Uterus (tissue), 4 donors: ENCODE results near the gene RAB6B. TPM values are rescaled to one million over a fixed set of nuclear protein-coding genes. Genes with fewer than 3 reads are reported as not detected.

Experiments
- DNase-seq, 2 donors: peaks; one replicate each; pipeline ENCODE4 v3.0.0-alpha.2; 2019 to 2020
- H3K27ac ChIP-seq, 2 donors: fragments of 200-600 bp; sonication (generic); 1 replicate in 1 of 2; 2 replicates in 1 of 2; pipeline ENCODE4 v1.5.1; 2016 to 2018
- H3K27me3 ChIP-seq, 2 donors: fragments of 200-600 bp; sonication (generic); one replicate each; pipeline ENCODE4 v1.5.1; 2018 to 2019; ENCODE audit warnings: control low read depth in 1 of 2
- H3K36me3 ChIP-seq, 2 donors: fragments of 200-600 bp; sonication (generic); one replicate each; pipeline ENCODE4 v1.5.1; 2019; ENCODE audit warnings: control low read depth in 1 of 2
- H3K4me1 ChIP-seq, 2 donors: fragments of 200-600 bp; sonication (generic); one replicate each; pipeline ENCODE4 v1.5.1; 2018 to 2019; ENCODE audit warnings: control low read depth in 1 of 2
- H3K4me3 ChIP-seq, 2 donors: fragments of 200-600 bp; sonication (generic); 1 replicate in 1 of 2; 2 replicates in 1 of 2; pipeline ENCODE4 v1.5.1; 2018 to 2019; ENCODE audit warnings: mild to moderate bottlenecking in 1 of 2
- H3K9me3 ChIP-seq, 2 donors: fragments of 200-600 bp; sonication (generic); one replicate each; pipeline ENCODE4 v1.5.1; 2019; ENCODE audit warnings: control low read depth in 1 of 2
- POLR2A ChIP-seq, 2 donors: fragments of 450-650 bp; IDR thresholded peaks; one replicate each; pipeline ENCODE4 v1.6.1; 2016; ENCODE audit warnings: antibody characterized with exemption in 2 of 2, mild to moderate bottlenecking in 1 of 2, moderate library complexity in 1 of 2
- intact Hi-C: fragments of 100-400 bp; cut with DNase I; formaldehyde crosslinking; loops from one replicate; pipeline ENCODE4 v1.15.1; 2023; ENCODE audit warnings: low total_unique reads
- total RNA-seq, 4 donors: library from RNA; depleted of rRNA in 3 of 4; stranded (reverse); fragments of >200 nt in 3 of 4; gene quantifications; one replicate each; pipeline versions ENCODE4 v1.1.0 to v1.2.4, GENCODE V29; 2014 to 2023
- TF ChIP-seq, protein P1 (sequence below), 4 experiments: fragments of 200-600 bp in 2 of 4; fragments of 450-650 bp in 2 of 4; sonication (generic) in 2 of 4; IDR thresholded peaks; one replicate each; pipeline ENCODE4 v1.5.1; 2016 to 2019; ENCODE audit warnings: antibody characterized with exemption in 4 of 4, mild to moderate bottlenecking in 2 of 4, moderate library complexity in 1 of 4
- donor health status: DM: yes; HTN: yes; CAD: no.

RAB6B gene
- total RNA-seq, 4 donors from 2014 or later: 0.29 to 12.0 (median 3.8) TPM

DNA sequence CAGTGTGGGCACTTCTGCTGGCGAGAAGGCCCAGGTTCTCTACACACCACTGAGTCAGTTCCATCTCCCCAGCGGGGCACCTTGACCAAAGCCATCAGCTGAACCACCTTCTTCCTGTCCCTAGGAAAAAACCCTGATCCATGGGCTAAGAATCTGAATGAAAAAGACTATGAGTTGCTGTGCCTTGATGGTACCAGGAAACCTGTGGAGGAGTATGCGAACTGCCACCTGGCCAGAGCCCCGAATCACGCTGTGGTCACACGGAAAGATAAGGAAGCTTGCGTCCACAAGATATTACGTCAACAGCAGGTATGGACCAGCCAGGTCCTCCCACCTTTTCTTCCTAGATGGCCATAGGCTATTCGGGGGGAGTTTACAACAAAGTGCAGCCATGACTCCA, 120.4 kb downstream of the RAB6B start:
- no peak for DNase-seq
- Histone ChIP-seq H3K27ac (no peak overlapping the region), H3K9me3 (no peaks in the 10 kb centered on the region), H3K4me1 (no peaks in the 10 kb centered on the region), H3K4me3 (no peak overlapping the region), H3K36me3 (no peaks in the 10 kb centered on the region), H3K27me3 (no peaks in the 10 kb centered on the region)
- intact Hi-C loops: no loop called here
- TF ChIP-seq POLR2A (IDR thresholded peaks at IDR 0.05): no peak
- TF ChIP-seq, protein P1, sequence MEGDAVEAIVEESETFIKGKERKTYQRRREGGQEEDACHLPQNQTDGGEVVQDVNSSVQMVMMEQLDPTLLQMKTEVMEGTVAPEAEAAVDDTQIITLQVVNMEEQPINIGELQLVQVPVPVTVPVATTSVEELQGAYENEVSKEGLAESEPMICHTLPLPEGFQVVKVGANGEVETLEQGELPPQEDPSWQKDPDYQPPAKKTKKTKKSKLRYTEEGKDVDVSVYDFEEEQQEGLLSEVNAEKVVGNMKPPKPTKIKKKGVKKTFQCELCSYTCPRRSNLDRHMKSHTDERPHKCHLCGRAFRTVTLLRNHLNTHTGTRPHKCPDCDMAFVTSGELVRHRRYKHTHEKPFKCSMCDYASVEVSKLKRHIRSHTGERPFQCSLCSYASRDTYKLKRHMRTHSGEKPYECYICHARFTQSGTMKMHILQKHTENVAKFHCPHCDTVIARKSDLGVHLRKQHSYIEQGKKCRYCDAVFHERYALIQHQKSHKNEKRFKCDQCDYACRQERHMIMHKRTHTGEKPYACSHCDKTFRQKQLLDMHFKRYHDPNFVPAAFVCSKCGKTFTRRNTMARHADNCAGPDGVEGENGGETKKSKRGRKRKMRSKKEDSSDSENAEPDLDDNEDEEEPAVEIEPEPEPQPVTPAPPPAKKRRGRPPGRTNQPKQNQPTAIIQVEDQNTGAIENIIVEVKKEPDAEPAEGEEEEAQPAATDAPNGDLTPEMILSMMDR (IDR thresholded peaks at IDR 0.05): no peak

Other genes starting within 250 kb of the RAB6B start
- gene TOPBP1, start 233.9 kb downstream of the RAB6B start, total RNA-seq: 10 to 100 TPM; 12.3 to 51.6 (median 20.5) TPM
- 1 to 10 TPM in 2 of 4 donors, not detected in 2; 1.7 to 6.1 TPM for gene TF, start 149.5 kb downstream of the RAB6B start, total RNA-seq
- 10 to 100 TPM; 12.0 to 66.2 (median 28.9) TPM for gene SRPRB, start 90.1 kb downstream of the RAB6B start, total RNA-seq
- 100 to 1,000 TPM in 2 of 4 donors, 10 to 100 TPM in 1, 1 to 10 TPM in 1; 3.0 to 168 (median 79.6) TPM for gene SLCO2A1, start 134.0 kb upstream of the RAB6B start, total RNA-seq